Transverse colon (tissue), 4 donors: ENCODE measurements around the gene EHHADH. TPM values are rescaled to one million over a fixed set of nuclear protein-coding genes. Genes with fewer than 3 reads are reported as not detected.
A peak's percentile ranks its signal among the peaks of the same experiment; 100 is the strongest.

Experiments
- DNase-seq: peaks from one replicate; pipeline ENCODE4 v3.0.0-alpha.2; 2019
- H3K27ac ChIP-seq, 4 donors: fragments of 200-600 bp; sonication (generic); 2 replicates each; pipeline ENCODE4 v1.5.1; 2016 to 2018; ENCODE audit warnings: inconsistent platforms in 4 of 4
- H3K27me3 ChIP-seq: fragments of 200-600 bp; sonication (generic); 2 replicates; pipeline ENCODE4 v1.5.1; 2017; ENCODE audit warnings: inconsistent platforms
- H3K36me3 ChIP-seq, 4 donors: fragments of 200-600 bp; sonication (generic); 2 replicates each; pipeline ENCODE4 v1.5.1; 2017 to 2019; ENCODE audit warnings: inconsistent platforms in 4 of 4
- H3K4me1 ChIP-seq, 4 donors: fragments of 200-600 bp; sonication (generic); 2 replicates each; pipeline ENCODE4 v1.5.1; 2017 to 2020; ENCODE audit warnings: inconsistent platforms in 4 of 4
- H3K4me3 ChIP-seq, 4 donors: fragments of 200-600 bp; sonication (generic); 1 replicate in 1 of 4; 2 replicates in 3 of 4; pipeline versions ENCODE4 v1.5.1 to v1.6.1; 2017 to 2019; ENCODE audit warnings: inconsistent platforms in 4 of 4
- H3K9me3 ChIP-seq, 2 donors: fragments of 200-600 bp; sonication (generic); 2 replicates each; pipeline ENCODE4 v1.5.1; 2017 to 2019; ENCODE audit warnings: inconsistent platforms in 2 of 2
- EP300 ChIP-seq: sonication (generic); formaldehyde crosslinking; IDR thresholded peaks from one replicate; pipeline ENCODE4 v1.6.1; 2017; ENCODE audit warnings: antibody characterized with exemption, low read depth
- POLR2A ChIP-seq: fragments of 450-650 bp; IDR thresholded peaks from one replicate; pipeline ENCODE4 v1.6.1; 2016; ENCODE audit warnings: antibody characterized with exemption, mild to moderate bottlenecking, moderate library complexity
- POLR2AphosphoS5 ChIP-seq, 3 donors: sonication (generic); formaldehyde crosslinking; IDR thresholded peaks; one replicate each; pipeline ENCODE4 v1.6.1; 2016; ENCODE audit warnings: antibody characterized with exemption in 3 of 3
- WGBS, 2 donors: methylation state at CpG; one replicate each; pipeline ENCODE4 v1.1.5; 2018; ENCODE audit warnings: low coverage in 1 of 2; 5-methylcytosine and 5-hydroxymethylcytosine counted together
- in situ Hi-C, 4 donors: fragments of 200-750 bp; cut with MboI; loops; one replicate each; pipeline versions ENCODE4 v1.15.0 to v1.15.1; 2017; ENCODE audit warnings: low sequenced_read_pairs in 3 of 4, low pct_ligation_motif_present in 1 of 4, low pct_unique_long_range_greater_than_20kb in 1 of 4
- intact Hi-C: fragments of 100-400 bp; cut with DNase I; formaldehyde crosslinking; loops from one replicate; pipeline ENCODE4 v1.15.1; 2023; ENCODE audit warnings: low total_unique reads
- total RNA-seq, 4 donors: library from RNA; depleted of rRNA; stranded (reverse); fragments of >200 nt; gene quantifications; one replicate each; pipeline ENCODE4 v1.1.0, GENCODE V29; 2016
- TF ChIP-seq, protein P1 (sequence below), 5 experiments: fragments of 200-600 bp in 3 of 5; fragments of 450-650 bp in 2 of 5; sonication (generic) in 3 of 5; IDR thresholded peaks; 1 replicate in 2 of 5; 2 replicates in 3 of 5; pipeline ENCODE4 v1.5.1; 2016 to 2017; ENCODE audit warnings: antibody characterized with exemption in 5 of 5, inconsistent platforms in 3 of 5, mild to moderate bottlenecking in 2 of 5, moderate library complexity in 1 of 5

EHHADH gene
- total RNA-seq, 4 donors from 2014 or later: 6.4 to 39.6 (median 14.3) TPM

DNA sequence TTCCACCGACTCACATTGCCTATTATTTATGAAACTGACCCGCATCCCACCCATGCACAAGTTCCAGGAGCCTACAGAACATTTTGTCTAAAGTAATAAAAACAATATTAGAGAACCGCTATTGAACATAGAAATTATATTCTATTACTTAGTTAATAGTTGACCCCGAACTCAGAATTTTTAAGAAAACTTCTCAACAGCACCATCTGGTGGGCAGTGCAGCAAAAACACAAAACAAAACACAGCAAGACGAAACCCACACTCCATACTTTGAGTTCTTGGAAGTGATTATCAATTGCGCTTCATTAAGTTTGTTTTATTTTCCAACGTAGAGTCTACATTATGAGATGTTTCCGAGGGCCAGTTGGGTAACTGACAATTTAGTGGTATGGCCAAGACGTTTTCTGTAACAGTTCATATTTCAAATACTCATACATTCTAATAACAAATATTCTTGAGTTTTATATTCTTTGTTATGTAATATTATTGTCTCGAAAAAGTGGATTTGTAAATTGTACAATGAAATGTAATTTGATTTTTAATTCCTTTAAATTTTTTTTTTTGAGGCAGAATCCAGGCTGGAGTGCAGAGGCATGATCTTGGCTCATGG, 77.0 kb downstream of the EHHADH start:
- no peaks in the 10 kb centered on the region for H3K9me3 ChIP-seq
- no peaks in the 10 kb centered on the region for H3K27me3 ChIP-seq
- TF ChIP-seq, protein P1, sequence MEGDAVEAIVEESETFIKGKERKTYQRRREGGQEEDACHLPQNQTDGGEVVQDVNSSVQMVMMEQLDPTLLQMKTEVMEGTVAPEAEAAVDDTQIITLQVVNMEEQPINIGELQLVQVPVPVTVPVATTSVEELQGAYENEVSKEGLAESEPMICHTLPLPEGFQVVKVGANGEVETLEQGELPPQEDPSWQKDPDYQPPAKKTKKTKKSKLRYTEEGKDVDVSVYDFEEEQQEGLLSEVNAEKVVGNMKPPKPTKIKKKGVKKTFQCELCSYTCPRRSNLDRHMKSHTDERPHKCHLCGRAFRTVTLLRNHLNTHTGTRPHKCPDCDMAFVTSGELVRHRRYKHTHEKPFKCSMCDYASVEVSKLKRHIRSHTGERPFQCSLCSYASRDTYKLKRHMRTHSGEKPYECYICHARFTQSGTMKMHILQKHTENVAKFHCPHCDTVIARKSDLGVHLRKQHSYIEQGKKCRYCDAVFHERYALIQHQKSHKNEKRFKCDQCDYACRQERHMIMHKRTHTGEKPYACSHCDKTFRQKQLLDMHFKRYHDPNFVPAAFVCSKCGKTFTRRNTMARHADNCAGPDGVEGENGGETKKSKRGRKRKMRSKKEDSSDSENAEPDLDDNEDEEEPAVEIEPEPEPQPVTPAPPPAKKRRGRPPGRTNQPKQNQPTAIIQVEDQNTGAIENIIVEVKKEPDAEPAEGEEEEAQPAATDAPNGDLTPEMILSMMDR (IDR thresholded peaks at IDR 0.05): peak; percentile 67 to 81 (median 73)
- TF ChIP-seq EP300: no peak
- TF ChIP-seq POLR2A: no peak
- no peak for TF ChIP-seq POLR2AphosphoS5 (IDR thresholded peaks at IDR 0.05)
- H3K36me3 ChIP-seq: no peaks in the 10 kb centered on the region
- peak; percentile 54 for DNase-seq
- in situ Hi-C loops: loop anchor here in 3 of 4 donors (25.0 kb wide), 1 partner anchor 290 kb away; no protein-coding TSS in a partner anchor
- H3K27ac ChIP-seq: peak overlapping the region; percentile 84 to 90 (median 86)
- no peak overlapping the region for H3K4me3 ChIP-seq
- peaks cover 5 to 44% (median 25%) of the 10 kb centered on the region in 4 donors for H3K4me1 ChIP-seq
- intact Hi-C loops: loop anchor here (5.0 kb wide), 1 partner anchor 110 kb away; no protein-coding TSS in a partner anchor
- 14 to 18% methylated on average over 10 of the region's 10 CpGs for WGBS, 2 donors

DNA sequence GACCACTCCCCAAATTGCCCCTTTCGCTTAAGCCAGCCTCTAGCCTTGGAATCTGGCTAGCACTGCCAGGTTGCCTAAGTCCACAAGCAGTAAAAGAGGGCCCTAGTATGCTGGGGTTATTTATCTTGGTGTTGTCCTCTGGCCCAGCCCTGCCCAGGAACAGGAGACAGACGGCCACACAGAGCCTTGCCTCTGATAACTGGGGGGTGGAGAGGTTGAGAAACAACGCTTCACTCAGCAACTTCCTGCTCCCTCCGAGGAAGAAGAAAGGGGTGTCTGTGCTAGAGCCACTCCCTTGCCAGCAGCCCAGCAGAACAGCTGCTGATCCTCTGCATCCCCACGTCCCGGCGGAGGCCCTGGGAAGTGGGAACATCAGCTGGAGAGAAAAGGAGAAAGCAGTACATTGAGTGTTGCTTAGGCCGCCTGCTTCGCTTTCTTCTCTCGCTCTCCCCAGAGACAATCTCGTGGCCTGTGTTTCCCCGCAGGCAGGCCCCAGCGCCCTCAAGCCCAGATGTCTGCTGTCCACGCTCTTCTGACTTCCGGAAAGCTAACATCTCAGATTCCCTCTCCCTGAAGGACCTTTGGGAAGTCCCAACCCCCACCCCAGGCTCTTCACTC, 78.4 kb downstream of the EHHADH start:
- DNase-seq: peak; percentile 83
- intact Hi-C loops: loop anchor here (5.0 kb wide), 1 partner anchor 108 kb away; no protein-coding TSS in a partner anchor
- in situ Hi-C loops: loop anchor here in 3 of 4 donors (25.0 kb wide), 1 partner anchor 288 kb away; no protein-coding TSS in a partner anchor
- Histone ChIP-seq H3K9me3 (no peaks in the 10 kb centered on the region), H3K36me3 (no peaks in the 10 kb centered on the region), H3K4me1 (peaks cover 5 to 57% (median 31%) of the 10 kb centered on the region in 4 donors), H3K27ac (peak overlapping the region; percentile 84 to 90 (median 86)), H3K27me3 (no peaks in the 10 kb centered on the region), H3K4me3 (peak overlapping the region in 1 of 4 donors; percentile 19)
- WGBS, 2 donors: 0 to 16% methylated on average over 1 to 15 of the region's 15 CpGs
- TF ChIP-seq EP300: no peak
- TF ChIP-seq POLR2A: peak; percentile 76
- TF ChIP-seq, protein P1 (IDR thresholded peaks at IDR 0.05): no peak
- peak; percentile 13 to 82 (median 80) for TF ChIP-seq POLR2AphosphoS5 (IDR thresholded peaks at IDR 0.05)

DNA sequence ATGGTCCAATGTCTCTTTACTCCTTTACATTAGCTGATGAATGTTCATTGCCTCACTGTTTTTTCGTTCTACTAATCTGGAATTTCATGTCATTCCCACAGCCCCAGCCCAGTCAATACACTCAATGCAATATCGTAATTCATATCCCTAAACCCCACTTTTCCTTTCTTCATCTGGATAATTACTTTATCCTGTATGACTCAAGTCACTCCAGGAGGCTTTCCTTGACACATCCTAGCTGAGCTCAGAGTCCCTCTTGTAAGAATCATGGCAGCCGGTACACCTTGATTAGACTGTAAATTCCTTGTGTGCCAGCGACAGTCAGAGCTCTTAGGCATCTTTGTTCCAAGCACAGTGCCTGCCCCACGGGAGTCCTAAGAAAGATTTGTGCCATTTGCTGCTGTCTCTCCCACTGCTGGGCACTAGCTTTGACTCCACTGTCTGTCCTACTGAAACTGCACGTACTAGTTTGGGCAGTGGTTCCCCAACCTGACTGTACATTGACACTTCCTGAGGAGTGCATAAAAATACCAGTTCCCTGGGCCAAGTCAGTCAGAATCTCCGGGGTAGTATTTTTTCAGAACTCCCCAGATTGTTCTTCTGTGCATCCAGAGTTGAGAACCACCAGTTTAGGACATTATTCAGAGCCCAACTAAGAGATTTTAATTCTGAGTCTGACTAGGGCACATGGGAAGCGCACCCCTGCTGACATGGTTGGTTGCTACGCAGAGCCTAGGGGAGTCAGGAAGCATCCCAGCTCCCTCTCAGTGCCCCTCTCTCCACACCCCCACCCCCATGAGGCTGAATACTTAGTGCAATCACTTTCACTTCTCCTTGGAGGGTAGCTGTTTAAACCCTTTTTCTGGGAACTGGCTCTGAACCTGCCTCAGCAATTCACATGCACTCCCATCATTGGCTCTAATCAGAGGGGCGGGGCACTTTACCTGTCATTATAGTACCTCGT, 81.5 kb downstream of the EHHADH start:
- Histone ChIP-seq H3K9me3 (no peaks in the 10 kb centered on the region), H3K4me1 (peaks cover 5 to 57% (median 31%) of the 10 kb centered on the region in 4 donors), H3K4me3 (no peak overlapping the region), H3K36me3 (no peaks in the 10 kb centered on the region), H3K27ac (peak overlapping the region in 3 of 4 donors; percentile 24 to 32 (median 28)), H3K27me3 (no peaks in the 10 kb centered on the region)
- DNase-seq: no peak
- in situ Hi-C loops: no loop called here
- 82 to 98% methylated on average over 7 to 11 of the region's 11 CpGs for WGBS, 2 donors
- TF ChIP-seq EP300: no peak
- TF ChIP-seq, protein P1 (IDR thresholded peaks at IDR 0.05): no peak
- no peak for TF ChIP-seq POLR2AphosphoS5 (IDR thresholded peaks at IDR 0.05)
- no peak for TF ChIP-seq POLR2A
- intact Hi-C loops: no loop called here
